HepG2 (cell line): ENCODE results near the gene TMEM134. TPM values are rescaled to one million over a fixed set of nuclear protein-coding genes. Genes with fewer than 3 reads are reported as not detected.

ENCODE experiments used
- ARNT2 ChIP-seq: sonication (generic); formaldehyde crosslinking; IDR thresholded peaks from 2 replicates; pipeline ENCODE4 v1.8.0; 2022; ENCODE audit warnings: mild to moderate bottlenecking, low read depth, missing genetic modification reagents, moderate library complexity
- BCL6 ChIP-seq: IDR thresholded peaks from 2 replicates; pipeline ENCODE4 v1.6.1; 2016; ENCODE audit warnings: missing genetic modification reagents, missing compliant biosample characterization
- CBX1 ChIP-seq: IDR thresholded peaks from one replicate; pipeline ENCODE4 v1.6.1; 2016; ENCODE audit warnings: antibody characterized with exemption, low read depth
- EP300 ChIP-seq, 3 experiments: sonication (generic) in 1 of 3; formaldehyde crosslinking in 1 of 3; IDR thresholded peaks; 2 replicates each; pipeline versions ENCODE4 v1.5.1 to v1.6.1; 2011 to 2020; ENCODE audit warnings: low read depth in 2 of 3, low read length in 2 of 3, borderline replicate concordance in 1 of 3, improper control_type of control experiment in 1 of 3, mild to moderate bottlenecking in 1 of 3, missing genetic modification reagents in 1 of 3, moderate library complexity in 1 of 3
- NR2F2 ChIP-seq: IDR thresholded peaks from 2 replicates; pipeline ENCODE4 v1.6.1; 2012; ENCODE audit warnings: low read depth, inconsistent platforms, borderline replicate concordance
- RBM39 ChIP-seq: fragments of 200-400 bp; formaldehyde crosslinking; IDR thresholded peaks from one replicate; pipeline ENCODE4 v1.6.1; 2018; ENCODE audit warnings: antibody characterized with exemption, mild to moderate bottlenecking, low read depth, low read length; ENCODE audit not compliant: poor library complexity, severe bottlenecking
- TEAD2 ChIP-seq: sonication (generic); formaldehyde crosslinking; IDR thresholded peaks from 2 replicates; pipeline ENCODE4 v1.9.0; 2021; ENCODE audit warnings: missing genetic modification reagents
- ZBTB3 ChIP-seq: sonication (generic); formaldehyde crosslinking; IDR thresholded peaks from 2 replicates; pipeline ENCODE4 v1.4.0; 2020; ENCODE audit warnings: low read depth, mild to moderate bottlenecking, moderate library complexity, missing genetic modification reagents, borderline replicate concordance
- ZFAT ChIP-seq: sonication (generic); formaldehyde crosslinking; conservative IDR thresholded peaks from 2 replicates; pipeline ENCODE4 v1.8.1; 2023; ENCODE audit warnings: missing genetic modification reagents, inconsistent platforms
- ZFY ChIP-seq: sonication (generic); formaldehyde crosslinking; IDR thresholded peaks from 2 replicates; pipeline ENCODE4 v1.4.0; 2020; ENCODE audit warnings: missing genetic modification reagents
- ZKSCAN5 ChIP-seq: sonication (generic); formaldehyde crosslinking; IDR thresholded peaks from 2 replicates; pipeline ENCODE4 v1.5.1; 2020; ENCODE audit warnings: mild to moderate bottlenecking, missing genetic modification reagents
- ZNF264 ChIP-seq: sonication (generic); formaldehyde crosslinking; IDR thresholded peaks from 2 replicates; pipeline ENCODE4 v1.4.0; 2020; ENCODE audit warnings: missing genetic modification reagents
- ZNF510 ChIP-seq: sonication (generic); formaldehyde crosslinking; IDR thresholded peaks from 2 replicates; pipeline ENCODE4 v1.4.0; 2020; ENCODE audit warnings: low read depth, mild to moderate bottlenecking, missing genetic modification reagents
- ZNF644 ChIP-seq: IDR thresholded peaks from 2 replicates; pipeline ENCODE4 v1.6.1; 2016; ENCODE audit warnings: low read depth
- ZNF761 ChIP-seq: sonication (generic); formaldehyde crosslinking; conservative IDR thresholded peaks from 2 replicates; pipeline ENCODE4 v1.4.0; 2020; ENCODE audit warnings: mild to moderate bottlenecking, missing genetic modification reagents
- ZNF782 ChIP-seq: sonication (generic); formaldehyde crosslinking; IDR thresholded peaks from 2 replicates; pipeline ENCODE4 v1.4.0; 2020; ENCODE audit warnings: missing genetic modification reagents, mild to moderate bottlenecking, borderline replicate concordance
- ZSCAN21 ChIP-seq: sonication (generic); formaldehyde crosslinking; IDR thresholded peaks from 2 replicates; pipeline ENCODE4 v1.8.0; 2022; ENCODE audit warnings: mild to moderate bottlenecking, missing genetic modification reagents, moderate library complexity, borderline replicate concordance
- ZSCAN25 ChIP-seq: sonication (generic); formaldehyde crosslinking; IDR thresholded peaks from 2 replicates; pipeline ENCODE4 v1.8.0; 2022; ENCODE audit warnings: mild to moderate bottlenecking, missing genetic modification reagents
- polyA plus RNA-seq, 8 experiments: library from polyadenylated mRNA; depleted of rRNA in 3 of 8; stranded (reverse) in 7 of 8; unstranded in 1 of 8; fragments of >200 nt; fragmentation: Illumina TruSeq in 4 of 8; extraction: Trizol in 4 of 8; gene quantifications; 2 replicates each; pipeline versions ENCODE4 v1.2.1 to v1.2.3, GENCODE V29; 2011 to 2016; ENCODE audit warnings: low read depth in 4 of 8, missing spikeins in 1 of 8, mixed read lengths in 1 of 8; ENCODE audit not compliant: insufficient read depth in 1 of 8
- total RNA-seq, 5 experiments: library from RNA; depleted of rRNA; stranded (reverse); fragments of >200 nt; fragmentation: Illumina TruSeq; extraction: Trizol; gene quantifications; 2 replicates each; pipeline ENCODE4 v1.2.3, GENCODE V29; 2016; ENCODE audit warnings: low read depth in 1 of 5
- TF ChIP-seq, protein P1 (sequence below): sonication (generic); formaldehyde crosslinking; IDR thresholded peaks from 2 replicates; pipeline ENCODE4 v1.5.0; 2020; ENCODE audit warnings: mild to moderate bottlenecking, missing genetic modification reagents, borderline replicate concordance

TMEM134 gene
- total and polyA plus RNA-seq, 2 of the 13 experiments (the other 11 are each of a cell fraction or from before 2014, with no cell fraction given): 6.9 to 26.9 TPM

GRCh38 chr11:67505605-67506396 is 36.8 kb upstream of the TMEM134 start (continued):
- no peak for TF ChIP-seq ARNT2 (CRISPR knock-in tag)
- TF ChIP-seq ZSCAN21: peak; percentile 69; the same call in 1 of the 2 replicates
- no peak for TF ChIP-seq ZNF264 (CRISPR knock-in tag)
- TF ChIP-seq ZBTB3: no peak
- no peak for TF ChIP-seq ZNF644 (CRISPR knock-in tag)
- no peak for TF ChIP-seq ZKSCAN5
- TF ChIP-seq EP300 (IDR thresholded peaks at IDR 0.05; ENCODE audit: low read depth in 2 of 2, low read length in 2 of 2): no peak
- no peak for TF ChIP-seq EP300 (CRISPR knock-in tag; IDR thresholded peaks at IDR 0.05; ENCODE audit: borderline replicate concordance)
- peak; percentile 47; the same call in 1 of the 2 replicates for TF ChIP-seq ZNF782 (CRISPR knock-in tag)
- TF ChIP-seq, protein P1, sequence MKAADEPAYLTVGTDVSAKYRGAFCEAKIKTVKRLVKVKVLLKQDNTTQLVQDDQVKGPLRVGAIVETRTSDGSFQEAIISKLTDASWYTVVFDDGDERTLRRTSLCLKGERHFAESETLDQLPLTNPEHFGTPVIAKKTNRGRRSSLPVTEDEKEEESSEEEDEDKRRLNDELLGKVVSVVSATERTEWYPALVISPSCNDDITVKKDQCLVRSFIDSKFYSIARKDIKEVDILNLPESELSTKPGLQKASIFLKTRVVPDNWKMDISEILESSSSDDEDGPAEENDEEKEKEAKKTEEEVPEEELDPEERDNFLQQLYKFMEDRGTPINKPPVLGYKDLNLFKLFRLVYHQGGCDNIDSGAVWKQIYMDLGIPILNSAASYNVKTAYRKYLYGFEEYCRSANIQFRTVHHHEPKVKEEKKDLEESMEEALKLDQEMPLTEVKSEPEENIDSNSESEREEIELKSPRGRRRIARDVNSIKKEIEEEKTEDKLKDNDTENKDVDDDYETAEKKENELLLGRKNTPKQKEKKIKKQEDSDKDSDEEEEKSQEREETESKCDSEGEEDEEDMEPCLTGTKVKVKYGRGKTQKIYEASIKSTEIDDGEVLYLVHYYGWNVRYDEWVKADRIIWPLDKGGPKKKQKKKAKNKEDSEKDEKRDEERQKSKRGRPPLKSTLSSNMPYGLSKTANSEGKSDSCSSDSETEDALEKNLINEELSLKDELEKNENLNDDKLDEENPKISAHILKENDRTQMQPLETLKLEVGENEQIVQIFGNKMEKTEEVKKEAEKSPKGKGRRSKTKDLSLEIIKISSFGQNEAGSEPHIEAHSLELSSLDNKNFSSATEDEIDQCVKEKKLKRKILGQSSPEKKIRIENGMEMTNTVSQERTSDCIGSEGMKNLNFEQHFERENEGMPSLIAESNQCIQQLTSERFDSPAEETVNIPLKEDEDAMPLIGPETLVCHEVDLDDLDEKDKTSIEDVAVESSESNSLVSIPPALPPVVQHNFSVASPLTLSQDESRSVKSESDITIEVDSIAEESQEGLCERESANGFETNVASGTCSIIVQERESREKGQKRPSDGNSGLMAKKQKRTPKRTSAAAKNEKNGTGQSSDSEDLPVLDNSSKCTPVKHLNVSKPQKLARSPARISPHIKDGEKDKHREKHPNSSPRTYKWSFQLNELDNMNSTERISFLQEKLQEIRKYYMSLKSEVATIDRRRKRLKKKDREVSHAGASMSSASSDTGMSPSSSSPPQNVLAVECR (CRISPR knock-in tag): peak; percentile 72; the same call in 1 of the 2 replicates
- TF ChIP-seq ZSCAN25 (CRISPR knock-in tag): no peak
- 0 out of 2 replicates have a peak, but pooled peaks have one; percentile 78 for TF ChIP-seq ZNF761 (CRISPR knock-in tag)
- peak; percentile 75 for TF ChIP-seq ZFY (CRISPR knock-in tag)
- TF ChIP-seq CBX1: no peak
- 0 out of 2 replicates have a peak, but pooled peaks have one; percentile 14 for TF ChIP-seq BCL6 (CRISPR knock-in tag)
- no peak for TF ChIP-seq RBM39
- TF ChIP-seq ZNF510 (CRISPR knock-in tag): no peak
- TF ChIP-seq ZFAT (CRISPR knock-in tag): no peak
- no peak for TF ChIP-seq NR2F2
- TF ChIP-seq TEAD2 (CRISPR knock-in tag): no peak
